BLaER1 (cell line): ENCODE data around the gene GPBAR1.
"Not testable (repeated sequence)": the region's sequence is repeated elsewhere in the genome, so short reads cannot be mapped to it uniquely, and the experiment has no call there.

Experiments
- H3K27ac ChIP-seq: shearing (Covaris generic); formaldehyde crosslinking; 2 replicates; pipeline ENCODE4 v1.8.1; 2022
- H3K27me3 ChIP-seq: shearing (Covaris generic); formaldehyde crosslinking; 2 replicates; pipeline ENCODE4 v1.8.1; 2022
- H3K36me3 ChIP-seq: shearing (Covaris generic); formaldehyde crosslinking; 2 replicates; pipeline ENCODE4 v1.8.1; 2022
- H3K4me1 ChIP-seq: shearing (Covaris generic); formaldehyde crosslinking; 2 replicates; pipeline ENCODE4 v1.8.1; 2022
- H3K4me2 ChIP-seq: shearing (Covaris generic); formaldehyde crosslinking; 2 replicates; pipeline ENCODE4 v1.8.1; 2022
- H3K4me3 ChIP-seq: shearing (Covaris generic); formaldehyde crosslinking; 2 replicates; pipeline ENCODE4 v1.8.1; 2022
- H3K9ac ChIP-seq: shearing (Covaris generic); formaldehyde crosslinking; 2 replicates; pipeline ENCODE4 v1.8.1; 2022
- H3K9me3 ChIP-seq: shearing (Covaris generic); formaldehyde crosslinking; 2 replicates; pipeline ENCODE4 v1.8.1; 2022
- H4K20me1 ChIP-seq: shearing (Covaris generic); formaldehyde crosslinking; 2 replicates; pipeline ENCODE4 v1.8.1; 2022
- Cebpa-rat ChIP-seq: shearing (Covaris generic); IDR thresholded peaks from 2 replicates; pipeline ENCODE4 v1.8.1; 2022

Gene GPBAR1

DNA sequence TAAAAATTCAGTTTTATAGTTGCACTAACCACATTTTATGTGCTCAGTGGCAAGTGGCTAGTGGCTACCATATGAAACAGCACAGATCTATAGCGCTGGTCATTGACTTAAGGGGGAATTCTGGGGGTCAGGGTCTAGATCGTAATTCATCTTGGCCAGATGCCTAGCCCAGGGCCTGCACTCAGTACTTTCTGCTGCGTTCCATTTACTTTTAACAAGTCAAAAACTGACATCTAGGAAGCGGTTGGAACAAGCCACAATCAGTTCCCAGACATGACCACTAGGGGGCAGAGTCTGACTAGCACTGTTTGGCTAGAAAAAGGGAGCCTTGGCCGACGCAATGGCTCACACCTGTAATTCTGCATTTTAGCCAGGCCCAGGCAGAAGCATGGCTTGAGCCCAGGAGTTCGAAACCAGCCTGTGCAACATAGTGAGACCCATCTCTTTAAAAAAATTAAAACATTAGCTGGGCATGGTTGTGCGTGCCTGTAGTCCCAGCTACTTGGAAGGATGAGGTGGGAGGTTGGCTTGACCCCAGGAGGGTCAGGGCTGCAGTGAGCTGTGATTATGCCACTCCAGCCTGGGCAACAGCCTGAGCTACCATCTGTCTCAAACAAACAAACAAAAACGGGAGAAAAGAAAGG, 40.5 kb downstream of the GPBAR1 start:
- Histone ChIP-seq H4K20me1 (no peaks in the 10 kb centered on the region), H3K36me3 (no peaks in the 10 kb centered on the region), H3K4me3 (no peak overlapping the region), H3K27ac (no peak overlapping the region), H3K4me2 (no peak overlapping the region), H3K9me3 (no peaks in the 10 kb centered on the region), H3K4me1 (no peaks in the 10 kb centered on the region; the same call in 1 of the 2 replicates), H3K27me3 (no peaks in the 10 kb centered on the region), H3K9ac (no peak overlapping the region)
- no peak for TF ChIP-seq Cebpa-rat

GRCh38 chr2:218305383-218305782, 44.6 kb downstream of the GPBAR1 start:
- no peak overlapping the region for H3K4me2 ChIP-seq
- H3K4me1 ChIP-seq, result peaks cover 12% of the 10 kb centered on the region; the same call in 1 of the 2 replicates
- H3K27ac ChIP-seq, result no peak overlapping the region
- no peak for TF ChIP-seq Cebpa-rat
- H3K9ac ChIP-seq, result no peak overlapping the region
- no peaks in the 10 kb centered on the region for H4K20me1 ChIP-seq
- H3K9me3 ChIP-seq, result no peaks in the 10 kb centered on the region
- H3K36me3 ChIP-seq, result no peaks in the 10 kb centered on the region
- H3K4me3 ChIP-seq, result no peak overlapping the region
- H3K27me3 ChIP-seq, result no peaks in the 10 kb centered on the region

- no peak for TF ChIP-seq Cebpa-rat
- no peak overlapping the region for H3K4me2 ChIP-seq
- H3K9me3 ChIP-seq, result no peaks in the 10 kb centered on the region
- H3K36me3 ChIP-seq, result no peaks in the 10 kb centered on the region
- H3K4me1 ChIP-seq, result peaks cover 12% of the 10 kb centered on the region; the same call in 1 of the 2 replicates
- no peak overlapping the region for H3K4me3 ChIP-seq
- no peak overlapping the region for H3K27ac ChIP-seq
- no peak overlapping the region for H3K9ac ChIP-seq
- H4K20me1 ChIP-seq, result no peaks in the 10 kb centered on the region
- no peaks in the 10 kb centered on the region for H3K27me3 ChIP-seq
These were observed 45.5 kb downstream of the GPBAR1 start for GRCh38 chr2:218306184-218306920.

DNA sequence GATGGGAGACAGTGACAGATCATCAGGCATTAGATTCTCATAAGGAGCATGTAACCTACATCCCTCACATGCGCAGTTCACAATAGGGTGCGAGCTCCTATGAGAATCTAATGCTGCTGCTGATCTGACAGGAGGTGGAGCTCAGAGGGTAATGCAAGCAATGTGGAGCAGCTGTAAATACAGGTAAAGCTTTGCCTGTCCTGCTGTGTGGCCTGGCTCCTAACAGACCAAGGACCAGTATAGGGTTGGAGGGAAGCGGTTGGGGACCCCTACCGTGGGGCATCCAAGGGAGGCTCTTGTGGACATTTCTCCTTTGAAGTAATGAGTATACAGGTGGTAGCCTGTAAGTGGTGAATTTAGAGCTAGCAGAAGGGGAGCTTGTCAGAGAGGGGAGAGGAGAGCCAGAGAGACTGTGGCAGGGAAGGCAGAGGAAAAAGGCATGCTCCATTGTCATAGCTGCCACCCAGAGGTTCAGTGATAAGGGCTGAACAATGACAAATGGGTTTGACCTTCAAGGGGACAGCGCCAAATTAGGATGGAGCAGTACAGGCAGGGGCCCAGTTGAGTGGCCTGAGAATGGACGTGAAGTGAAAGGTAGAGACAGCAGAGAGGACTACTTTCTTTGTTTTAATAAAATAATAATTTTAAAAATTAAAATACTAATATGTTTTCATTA, 46.7 kb downstream of the GPBAR1 start:
- no peaks in the 10 kb centered on the region for H3K36me3 ChIP-seq
- no peak overlapping the region for H3K4me3 ChIP-seq
- H4K20me1 ChIP-seq, result no peaks in the 10 kb centered on the region
- peaks cover 12% of the 10 kb centered on the region; the same call in 1 of the 2 replicates for H3K4me1 ChIP-seq
- H3K4me2 ChIP-seq, result no peak overlapping the region
- no peaks in the 10 kb centered on the region for H3K27me3 ChIP-seq
- H3K9me3 ChIP-seq, result no peaks in the 10 kb centered on the region
- TF ChIP-seq Cebpa-rat, result no peak
- H3K27ac ChIP-seq, result no peak overlapping the region
- no peak overlapping the region for H3K9ac ChIP-seq

GRCh38 chr2:218310853-218311540, 50.2 kb downstream of the GPBAR1 start:
- no peaks in the 10 kb centered on the region for H3K9me3 ChIP-seq
- no peak for TF ChIP-seq Cebpa-rat
- peaks cover 12% of the 10 kb centered on the region; the same call in 1 of the 2 replicates for H3K4me1 ChIP-seq
- H3K27me3 ChIP-seq, result no peaks in the 10 kb centered on the region
- no peaks in the 10 kb centered on the region for H4K20me1 ChIP-seq
- no peak overlapping the region for H3K4me2 ChIP-seq
- no peak overlapping the region for H3K9ac ChIP-seq
- no peaks in the 10 kb centered on the region for H3K36me3 ChIP-seq
- H3K27ac ChIP-seq, result no peak overlapping the region
- H3K4me3 ChIP-seq, result no peak overlapping the region

DNA sequence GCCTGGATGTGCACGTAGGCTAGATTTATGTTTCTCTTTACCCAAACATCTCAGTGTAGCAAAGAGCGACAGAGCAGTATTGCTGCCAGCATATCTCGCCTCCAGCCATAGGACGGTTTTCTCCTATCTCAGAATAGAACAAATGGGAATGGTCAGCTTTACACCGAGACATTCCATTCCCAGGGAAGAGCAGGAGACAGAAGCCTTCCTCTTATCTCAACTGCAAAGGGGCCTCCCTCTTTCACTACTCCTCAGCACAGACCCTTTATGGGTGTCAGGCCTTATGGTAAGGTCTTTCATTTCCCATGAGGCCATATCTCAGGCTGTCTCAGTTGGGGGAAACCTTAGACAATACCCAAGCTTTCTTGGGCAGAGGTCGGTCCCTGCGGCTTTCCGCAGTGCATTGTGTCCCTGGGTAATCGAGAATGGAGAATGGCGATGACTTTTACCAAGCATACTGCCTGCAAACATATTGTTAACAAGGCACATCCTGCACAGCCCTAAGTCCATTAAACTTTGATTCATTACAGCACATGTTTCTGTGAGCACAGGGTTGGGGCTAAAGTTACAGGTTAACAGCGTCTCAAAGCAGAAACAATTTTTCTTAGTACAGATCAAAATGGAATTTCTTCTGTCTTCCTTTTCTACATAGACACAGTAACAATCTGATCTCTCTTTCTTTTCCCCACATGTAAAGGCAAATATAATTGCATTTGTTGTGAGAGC, 50.9 kb downstream of the GPBAR1 start:
- H3K27ac ChIP-seq, H3K36me3 ChIP-seq, H3K27me3 ChIP-seq, H3K4me2 ChIP-seq, H4K20me1 ChIP-seq, H3K4me3 ChIP-seq, H3K9me3 ChIP-seq, H3K9ac ChIP-seq: not testable (repeated sequence)
- peaks cover 16% of the 10 kb centered on the region for H3K4me1 ChIP-seq

DNA sequence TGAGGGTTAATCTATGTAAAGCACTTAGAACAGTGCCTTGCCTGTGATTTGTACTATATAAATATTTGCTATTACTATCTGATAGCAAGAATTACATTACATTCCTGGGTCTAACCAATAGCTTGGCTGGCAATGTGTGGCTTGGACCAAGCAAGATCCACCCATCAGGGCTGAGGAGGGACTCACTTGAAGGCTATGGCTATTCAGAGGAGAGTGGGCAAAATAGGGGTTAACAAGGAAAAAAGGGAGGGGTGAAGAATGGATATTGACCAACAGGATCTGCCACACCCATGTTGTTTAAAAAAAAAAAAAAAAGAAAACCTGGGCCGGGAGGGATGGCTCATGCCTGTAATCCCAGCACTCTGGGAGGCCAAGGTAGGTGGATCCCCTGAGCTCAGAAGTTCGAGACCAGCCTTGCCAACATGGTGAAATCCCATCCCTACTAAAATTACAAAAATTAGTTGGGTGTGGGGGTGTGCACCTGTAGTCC, 51.5 kb downstream of the GPBAR1 start:
- H3K36me3 ChIP-seq, result no peaks in the 10 kb centered on the region
- no peaks in the 10 kb centered on the region for H3K9me3 ChIP-seq
- no peaks in the 10 kb centered on the region for H3K27me3 ChIP-seq
- no peak overlapping the region for H3K4me3 ChIP-seq
- H3K4me2 ChIP-seq, result no peak overlapping the region
- peaks cover 21% of the 10 kb centered on the region for H3K4me1 ChIP-seq
- TF ChIP-seq Cebpa-rat, result no peak
- H4K20me1 ChIP-seq, result no peaks in the 10 kb centered on the region
- H3K27ac ChIP-seq, result no peak overlapping the region
- H3K9ac ChIP-seq, result no peak overlapping the region

GRCh38 chr2:218313356-218313755, 52.5 kb downstream of the GPBAR1 start:
- H3K4me1 ChIP-seq, result peaks cover 15% of the 10 kb centered on the region
- H3K9ac ChIP-seq, result no peak overlapping the region
- no peaks in the 10 kb centered on the region for H3K27me3 ChIP-seq
- no peak for TF ChIP-seq Cebpa-rat
- no peaks in the 10 kb centered on the region for H4K20me1 ChIP-seq
- H3K4me3 ChIP-seq, result no peak overlapping the region
- no peaks in the 10 kb centered on the region for H3K36me3 ChIP-seq
- no peaks in the 10 kb centered on the region for H3K9me3 ChIP-seq
- no peak overlapping the region for H3K4me2 ChIP-seq
- H3K27ac ChIP-seq, result no peak overlapping the region
